ENCODE results near the gene SWAP70.

SWAP70 gene

DNA sequence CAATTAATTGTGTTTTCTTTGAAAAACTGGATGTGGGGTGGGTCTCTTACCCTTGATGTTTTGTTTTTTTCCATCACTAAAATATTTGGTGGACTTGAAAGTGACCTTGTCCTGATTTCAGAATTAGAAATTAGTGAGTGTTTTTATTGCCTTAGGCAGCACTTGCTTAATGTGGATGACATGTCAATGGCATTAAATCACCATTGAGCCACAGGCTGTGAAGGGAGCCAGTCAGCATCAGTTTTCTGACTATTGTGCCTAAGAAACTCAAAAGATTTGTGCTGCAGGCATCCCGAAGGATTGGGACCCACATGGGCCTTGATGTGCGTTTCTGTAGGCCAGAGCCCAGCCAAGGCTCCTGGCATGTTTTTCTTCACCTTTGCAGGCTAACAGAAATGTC lies 53.8 kb downstream of the SWAP70 start:
- no peak for TF ChIP-seq CTBP1 (IDR thresholded peaks at IDR 0.05; ENCODE audit: borderline replicate concordance)
- no peak for TF ChIP-seq SUZ12 (IDR thresholded peaks at IDR 0.05)
- TF ChIP-seq FOXA1 (IDR thresholded peaks at IDR 0.05), result no peak
- TF ChIP-seq, protein P1, sequence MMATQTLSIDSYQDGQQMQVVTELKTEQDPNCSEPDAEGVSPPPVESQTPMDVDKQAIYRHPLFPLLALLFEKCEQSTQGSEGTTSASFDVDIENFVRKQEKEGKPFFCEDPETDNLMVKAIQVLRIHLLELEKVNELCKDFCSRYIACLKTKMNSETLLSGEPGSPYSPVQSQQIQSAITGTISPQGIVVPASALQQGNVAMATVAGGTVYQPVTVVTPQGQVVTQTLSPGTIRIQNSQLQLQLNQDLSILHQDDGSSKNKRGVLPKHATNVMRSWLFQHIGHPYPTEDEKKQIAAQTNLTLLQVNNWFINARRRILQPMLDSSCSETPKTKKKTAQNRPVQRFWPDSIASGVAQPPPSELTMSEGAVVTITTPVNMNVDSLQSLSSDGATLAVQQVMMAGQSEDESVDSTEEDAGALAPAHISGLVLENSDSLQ (IDR thresholded peaks at IDR 0.05), result peak; percentile 67; the same call in 1 of the 2 replicates
- no peak for TF ChIP-seq SP1 (IDR thresholded peaks at IDR 0.05)
- no peak for TF ChIP-seq LEF1 (IDR thresholded peaks at IDR 0.05; ENCODE audit: borderline replicate concordance)
- TF ChIP-seq TARDBP (IDR thresholded peaks at IDR 0.05), result no peak
- ChIA-PET CTCF (interaction anchor here (0.9 kb wide), 1 partner anchor 41 kb away, joined by 5 read pairs; no protein-coding TSS in a partner anchor), POLR2A (no interaction called here)
- no peak for DNase-seq (ENCODE audit: extremely low spot score)

DNA sequence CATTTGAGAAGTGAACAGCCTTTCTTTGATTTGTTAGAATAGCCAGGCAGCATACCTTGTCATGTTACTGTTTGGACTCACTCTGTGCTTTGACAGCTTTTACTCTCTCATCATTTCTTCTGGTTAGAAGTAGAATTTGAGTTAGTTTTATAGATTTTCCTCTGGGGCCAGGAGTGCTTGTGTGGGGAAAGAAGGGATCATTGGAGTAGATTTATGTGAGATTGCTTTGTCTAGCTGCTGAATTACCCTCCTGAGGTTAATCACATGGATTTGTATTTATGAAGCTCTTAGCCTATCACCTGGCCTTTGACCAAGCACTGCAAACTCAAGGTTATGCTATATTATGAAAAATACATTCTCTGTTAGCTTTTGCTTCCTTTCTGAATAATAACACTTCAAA lies 54.3 kb downstream of the SWAP70 start:
- POLR2A ChIA-PET, result no interaction called here
- CTCF ChIA-PET, result interaction anchor here (0.9 kb wide), 1 partner anchor 40 kb away, joined by 5 read pairs; no protein-coding TSS in a partner anchor
- TF ChIP-seq TARDBP (IDR thresholded peaks at IDR 0.05), result no peak
- no peak for TF ChIP-seq HDGF (IDR thresholded peaks at IDR 0.05; ENCODE audit: borderline replicate concordance)
- TF ChIP-seq FOXA1 (IDR thresholded peaks at IDR 0.05), result no peak
- no peak for TF ChIP-seq FOXM1 (IDR thresholded peaks at IDR 0.05; ENCODE audit: borderline replicate concordance)
- no peak for TF ChIP-seq ARNT (IDR thresholded peaks at IDR 0.05)
- TF ChIP-seq, protein P1 (IDR thresholded peaks at IDR 0.05), result no peak
- no peak for TF ChIP-seq BHLHE40 (IDR thresholded peaks at IDR 0.05; ENCODE audit: borderline replicate concordance)
- TF ChIP-seq NFRKB (IDR thresholded peaks at IDR 0.05), result no peak
- TF ChIP-seq SUZ12 (IDR thresholded peaks at IDR 0.05), result no peak
- TF ChIP-seq L3MBTL2 (conservative IDR thresholded peaks at IDR 0.05), result no peak
- TF ChIP-seq CTBP1 (IDR thresholded peaks at IDR 0.05; ENCODE audit: borderline replicate concordance), result no peak
- DNase-seq (ENCODE audit: extremely low spot score), result no peak

DNA sequence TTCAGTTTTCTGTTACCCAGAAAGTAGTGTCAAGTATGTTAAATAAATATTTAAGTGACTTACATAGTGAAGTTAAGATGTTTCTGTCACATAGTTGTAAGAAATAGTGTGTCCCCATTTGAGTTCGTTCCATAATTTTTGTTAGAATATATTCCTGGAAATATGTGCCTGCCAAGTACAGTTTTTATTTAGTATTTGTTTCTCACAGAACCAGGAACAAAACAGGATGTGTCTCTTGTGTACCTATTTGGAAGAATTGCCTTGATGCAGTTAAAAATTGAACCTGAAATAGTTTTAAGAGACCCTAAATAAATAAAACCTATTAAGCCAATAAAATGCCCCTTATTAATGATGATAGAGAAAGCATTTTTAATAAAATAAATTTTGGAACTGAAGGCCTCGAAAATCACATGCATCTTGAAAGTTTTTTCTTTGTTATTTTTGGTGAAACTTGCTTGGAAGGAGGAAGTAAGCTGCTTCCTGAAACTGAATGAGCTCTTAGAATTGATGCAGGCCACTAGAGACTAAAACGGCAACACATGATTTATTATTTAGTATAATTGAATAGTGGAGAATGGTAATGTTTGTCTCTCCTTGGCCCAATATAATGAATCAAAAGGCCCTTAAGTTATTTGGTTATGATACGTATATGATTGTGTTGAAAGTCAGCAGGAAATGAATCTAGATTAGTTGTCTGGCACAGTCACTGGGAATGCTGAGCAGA lies 55.9 kb downstream of the SWAP70 start:
- POLR2A ChIA-PET, result no interaction called here
- CTCF ChIA-PET, result no interaction called here
- no peak for TF ChIP-seq ZNF384 (IDR thresholded peaks at IDR 0.05)
- TF ChIP-seq SP1 (IDR thresholded peaks at IDR 0.05), result no peak
- TF ChIP-seq FOXA1 (IDR thresholded peaks at IDR 0.05), result no peak
- TF ChIP-seq TARDBP (IDR thresholded peaks at IDR 0.05), result no peak
- no peak for TF ChIP-seq L3MBTL2 (conservative IDR thresholded peaks at IDR 0.05)
- TF ChIP-seq HDGF (IDR thresholded peaks at IDR 0.05; ENCODE audit: borderline replicate concordance), result no peak
- TF ChIP-seq CTBP1 (IDR thresholded peaks at IDR 0.05; ENCODE audit: borderline replicate concordance), result no peak
- no peak for TF ChIP-seq BHLHE40 (IDR thresholded peaks at IDR 0.05; ENCODE audit: borderline replicate concordance)
- TF ChIP-seq ARNT (IDR thresholded peaks at IDR 0.05), result no peak
- TF ChIP-seq ELF4 (IDR thresholded peaks at IDR 0.05), result no peak
- no peak for TF ChIP-seq FOXM1 (IDR thresholded peaks at IDR 0.05; ENCODE audit: borderline replicate concordance)
- TF ChIP-seq NFRKB (IDR thresholded peaks at IDR 0.05), result no peak
- TF ChIP-seq SUZ12 (IDR thresholded peaks at IDR 0.05), result no peak
- TF ChIP-seq, protein P1 (IDR thresholded peaks at IDR 0.05), result no peak
- no peak for DNase-seq (ENCODE audit: extremely low spot score)

DNA sequence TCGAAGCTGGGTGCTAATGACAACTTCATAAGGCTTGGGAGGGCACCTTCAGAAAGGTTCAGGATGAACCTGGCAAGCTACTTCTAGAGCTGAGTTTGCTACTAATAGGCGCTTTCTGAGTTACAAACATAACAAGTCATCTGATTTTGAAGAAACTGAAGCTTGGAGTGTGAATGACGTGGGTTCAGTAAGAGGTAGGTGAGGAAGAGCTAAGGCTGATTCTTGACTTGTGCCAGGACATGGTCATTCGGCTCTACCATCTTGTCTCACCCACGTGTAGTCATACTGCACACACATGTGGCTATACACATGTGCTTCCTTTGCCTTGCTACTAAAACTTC lies 56.4 kb downstream of the SWAP70 start:
- POLR2A ChIA-PET, result no interaction called here
- TF ChIP-seq FOXM1 (IDR thresholded peaks at IDR 0.05; ENCODE audit: borderline replicate concordance), result no peak
- no peak for TF ChIP-seq CTBP1 (IDR thresholded peaks at IDR 0.05; ENCODE audit: borderline replicate concordance)
- no peak for TF ChIP-seq L3MBTL2 (conservative IDR thresholded peaks at IDR 0.05)
- TF ChIP-seq, protein P1 (IDR thresholded peaks at IDR 0.05), result no peak
- no peak for TF ChIP-seq FOXK2 (IDR thresholded peaks at IDR 0.05)
- no peak for TF ChIP-seq TARDBP (IDR thresholded peaks at IDR 0.05)
- CTCF ChIA-PET, result no interaction called here
- DNase-seq (ENCODE audit: extremely low spot score), result no peak

DNA sequence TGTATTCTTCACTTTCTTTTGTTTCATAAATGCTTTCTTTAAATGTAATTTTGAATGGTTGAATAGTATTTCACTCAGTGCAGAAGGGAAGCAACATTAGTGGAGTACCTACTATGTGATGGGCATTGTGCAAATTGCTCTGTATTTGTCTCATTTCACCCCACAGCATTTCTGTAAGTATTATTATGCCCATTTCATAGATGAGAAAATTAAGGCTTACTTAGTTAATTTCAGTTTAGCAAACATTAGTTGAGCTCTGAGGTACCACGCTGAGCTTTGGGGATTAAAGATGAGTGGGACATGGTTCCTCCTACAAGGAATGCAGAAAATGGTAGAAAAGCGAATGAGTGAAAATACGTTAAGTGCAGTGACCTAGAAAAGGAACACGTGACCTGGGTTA lies 58.1 kb downstream of the SWAP70 start:
- POLR2A ChIA-PET, result interaction anchor here (0.7 kb wide), 1 partner anchor 13 kb away, joined by 4 read pairs; no protein-coding TSS in a partner anchor
- no peak for TF ChIP-seq ZNF384 (IDR thresholded peaks at IDR 0.05)
- TF ChIP-seq ARNT (IDR thresholded peaks at IDR 0.05), result no peak
- no peak for TF ChIP-seq TARDBP (IDR thresholded peaks at IDR 0.05)
- TF ChIP-seq CTBP1 (IDR thresholded peaks at IDR 0.05; ENCODE audit: borderline replicate concordance), result no peak
- no peak for TF ChIP-seq FOXA1 (IDR thresholded peaks at IDR 0.05)
- no peak for TF ChIP-seq NFRKB (IDR thresholded peaks at IDR 0.05)
- no peak for TF ChIP-seq SUZ12 (IDR thresholded peaks at IDR 0.05)
- no peak for TF ChIP-seq SP1 (IDR thresholded peaks at IDR 0.05)
- TF ChIP-seq HDGF (IDR thresholded peaks at IDR 0.05; ENCODE audit: borderline replicate concordance), result no peak
- TF ChIP-seq LEF1 (IDR thresholded peaks at IDR 0.05; ENCODE audit: borderline replicate concordance), result no peak
- no peak for TF ChIP-seq FOXK2 (IDR thresholded peaks at IDR 0.05)
- no peak for TF ChIP-seq L3MBTL2 (conservative IDR thresholded peaks at IDR 0.05)
- TF ChIP-seq FOXM1 (IDR thresholded peaks at IDR 0.05; ENCODE audit: borderline replicate concordance), result no peak
- TF ChIP-seq ELF4 (IDR thresholded peaks at IDR 0.05), result no peak
- TF ChIP-seq, protein P1 (IDR thresholded peaks at IDR 0.05), result no peak
- no peak for TF ChIP-seq BHLHE40 (IDR thresholded peaks at IDR 0.05; ENCODE audit: borderline replicate concordance)
- CTCF ChIA-PET, result no interaction called here
- no peak for DNase-seq (ENCODE audit: extremely low spot score)
